GM12801 (cell line): Measurements from ENCODE around the gene FAM209B.

Experiments used
- TF ChIP-seq, protein P1 (sequence below): IDR thresholded peaks from one replicate; pipeline ENCODE4 v1.5.1; 2011; ENCODE audit warnings: control low read depth; ENCODE audit not compliant: insufficient read length; ENCODE audit errors: extremely low read depth

Gene FAM209B

DNA sequence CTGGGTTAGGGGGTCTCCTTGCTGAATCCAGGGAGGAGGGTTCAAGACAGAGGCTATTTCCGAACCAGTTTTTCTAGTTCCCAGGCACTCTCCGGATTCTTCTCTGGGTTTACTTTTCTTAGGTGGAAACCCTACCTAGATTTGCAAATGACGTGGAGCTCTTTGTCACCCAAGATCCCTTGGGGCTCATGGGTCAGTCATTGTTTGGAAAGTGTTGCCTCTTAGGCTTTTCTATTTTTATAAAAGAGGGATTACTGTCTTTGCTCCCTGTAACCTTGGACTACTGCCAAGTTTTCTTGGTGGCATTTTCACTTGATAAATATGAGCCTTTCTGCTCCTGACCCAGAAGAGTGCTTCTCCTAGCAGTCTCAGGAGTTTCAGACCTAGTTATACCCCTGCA lies 33.6 kb downstream of the FAM209B start:
- TF ChIP-seq, protein P1, sequence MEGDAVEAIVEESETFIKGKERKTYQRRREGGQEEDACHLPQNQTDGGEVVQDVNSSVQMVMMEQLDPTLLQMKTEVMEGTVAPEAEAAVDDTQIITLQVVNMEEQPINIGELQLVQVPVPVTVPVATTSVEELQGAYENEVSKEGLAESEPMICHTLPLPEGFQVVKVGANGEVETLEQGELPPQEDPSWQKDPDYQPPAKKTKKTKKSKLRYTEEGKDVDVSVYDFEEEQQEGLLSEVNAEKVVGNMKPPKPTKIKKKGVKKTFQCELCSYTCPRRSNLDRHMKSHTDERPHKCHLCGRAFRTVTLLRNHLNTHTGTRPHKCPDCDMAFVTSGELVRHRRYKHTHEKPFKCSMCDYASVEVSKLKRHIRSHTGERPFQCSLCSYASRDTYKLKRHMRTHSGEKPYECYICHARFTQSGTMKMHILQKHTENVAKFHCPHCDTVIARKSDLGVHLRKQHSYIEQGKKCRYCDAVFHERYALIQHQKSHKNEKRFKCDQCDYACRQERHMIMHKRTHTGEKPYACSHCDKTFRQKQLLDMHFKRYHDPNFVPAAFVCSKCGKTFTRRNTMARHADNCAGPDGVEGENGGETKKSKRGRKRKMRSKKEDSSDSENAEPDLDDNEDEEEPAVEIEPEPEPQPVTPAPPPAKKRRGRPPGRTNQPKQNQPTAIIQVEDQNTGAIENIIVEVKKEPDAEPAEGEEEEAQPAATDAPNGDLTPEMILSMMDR: no peak

DNA sequence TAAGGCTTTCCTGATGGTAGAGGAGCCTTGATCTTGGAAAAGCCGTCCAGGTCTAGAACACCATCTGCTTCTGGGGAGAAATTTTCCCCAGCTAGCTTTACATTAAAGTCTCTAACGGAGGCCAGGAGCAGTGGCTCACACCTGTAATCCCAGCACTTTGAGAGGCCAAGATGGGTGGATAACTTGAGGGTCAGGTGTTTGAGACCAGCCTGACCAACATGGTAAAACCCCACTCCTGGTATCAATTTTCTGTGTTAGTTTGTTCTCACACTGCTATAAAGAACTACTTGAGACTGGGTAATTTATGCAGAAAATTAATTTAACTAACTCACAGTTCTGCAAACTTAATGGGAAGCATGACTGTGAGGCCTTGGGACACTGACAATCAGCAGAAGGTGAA lies 37.8 kb downstream of the FAM209B start:
- TF ChIP-seq, protein P1: no peak

DNA sequence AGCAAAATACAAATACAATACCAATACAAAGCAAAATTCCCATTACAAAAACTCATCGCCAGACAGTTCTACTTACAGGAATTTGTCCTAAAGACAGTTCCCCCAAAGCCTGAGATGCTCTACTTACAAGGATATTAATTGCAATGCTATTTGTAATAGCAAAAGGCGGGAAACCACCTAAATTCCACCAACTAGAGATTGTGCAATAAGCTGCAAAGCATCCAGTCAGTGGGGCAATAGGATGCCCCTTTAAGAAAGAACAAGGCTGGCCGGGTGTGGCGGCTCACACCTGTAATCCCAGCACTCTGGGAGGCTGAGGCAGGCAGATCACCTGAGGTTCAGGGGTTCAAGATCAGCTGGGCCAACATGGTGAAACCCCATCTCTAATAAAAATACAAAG lies 39.1 kb downstream of the FAM209B start:
- TF ChIP-seq, protein P1: no peak

DNA sequence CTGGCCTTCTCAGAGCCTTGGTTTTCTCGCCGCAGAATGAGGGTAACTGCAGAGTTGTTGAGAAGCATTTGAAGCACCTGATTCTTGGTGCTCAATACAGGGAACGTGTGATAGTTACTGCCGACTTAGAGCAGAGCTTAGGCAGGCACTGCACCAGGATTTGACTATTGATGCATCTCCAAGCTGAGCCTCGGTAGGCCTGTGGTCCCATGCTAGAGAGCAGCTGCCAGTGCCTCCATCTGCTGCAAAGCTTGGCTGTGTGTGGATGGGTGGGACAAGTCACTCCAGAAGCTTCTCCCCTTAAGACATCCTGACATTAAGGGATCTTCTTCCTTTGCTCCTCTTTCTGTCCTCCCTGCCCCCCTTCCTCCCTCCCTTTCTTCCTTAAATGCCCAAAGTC lies 40.9 kb downstream of the FAM209B start:
- TF ChIP-seq, protein P1: no peak

DNA sequence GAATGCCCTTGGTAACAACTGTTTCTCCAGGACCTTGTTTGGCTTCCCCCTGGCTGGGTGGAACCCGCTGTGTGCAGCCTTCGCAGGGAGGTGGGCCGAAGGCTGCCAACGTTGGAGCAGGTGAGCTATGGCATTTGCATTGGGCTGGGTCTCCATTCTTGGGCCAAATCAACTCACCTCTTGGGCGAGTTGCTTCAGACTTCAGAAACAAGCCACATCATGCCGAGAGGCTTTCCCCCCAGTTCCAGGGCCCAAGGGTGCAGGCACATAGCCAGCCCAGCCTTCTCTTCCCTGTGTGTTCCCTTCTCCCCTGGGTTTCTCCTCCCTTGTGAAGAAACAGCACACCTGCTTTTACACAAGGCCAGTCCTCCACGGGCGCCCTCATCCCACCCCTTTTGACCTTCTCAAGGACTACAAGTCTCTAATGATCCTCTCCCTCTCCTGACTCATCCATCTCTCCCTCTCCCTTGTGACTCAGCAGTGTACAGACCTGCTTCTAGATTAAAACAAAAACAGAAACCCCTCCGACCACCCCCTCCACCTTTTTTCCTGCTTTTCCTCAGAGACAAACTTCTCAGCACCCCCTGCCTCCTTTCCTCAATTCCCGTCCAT lies 41.6 kb downstream of the FAM209B start:
- TF ChIP-seq, protein P1: no peak

DNA sequence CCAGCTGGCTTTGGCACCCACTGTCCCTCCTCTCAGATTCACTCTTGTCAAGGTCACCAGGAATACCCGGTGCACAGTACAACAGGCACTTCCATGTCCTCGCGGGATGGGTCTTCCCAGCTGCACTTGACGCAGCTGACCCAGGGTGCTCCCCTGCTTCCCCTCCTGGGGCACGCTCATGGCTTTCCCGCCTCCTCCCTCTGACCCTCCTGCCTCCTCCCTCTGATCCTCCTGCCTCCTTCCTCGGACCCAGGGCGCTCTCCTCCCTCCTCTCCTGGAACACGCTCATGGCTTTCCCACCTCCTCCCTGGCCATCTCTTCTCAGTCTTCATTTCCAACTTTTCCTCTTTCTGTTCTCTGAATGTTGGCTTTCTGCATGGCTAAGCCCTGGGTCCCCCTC lies 42.1 kb downstream of the FAM209B start:
- TF ChIP-seq, protein P1: no peak

DNA sequence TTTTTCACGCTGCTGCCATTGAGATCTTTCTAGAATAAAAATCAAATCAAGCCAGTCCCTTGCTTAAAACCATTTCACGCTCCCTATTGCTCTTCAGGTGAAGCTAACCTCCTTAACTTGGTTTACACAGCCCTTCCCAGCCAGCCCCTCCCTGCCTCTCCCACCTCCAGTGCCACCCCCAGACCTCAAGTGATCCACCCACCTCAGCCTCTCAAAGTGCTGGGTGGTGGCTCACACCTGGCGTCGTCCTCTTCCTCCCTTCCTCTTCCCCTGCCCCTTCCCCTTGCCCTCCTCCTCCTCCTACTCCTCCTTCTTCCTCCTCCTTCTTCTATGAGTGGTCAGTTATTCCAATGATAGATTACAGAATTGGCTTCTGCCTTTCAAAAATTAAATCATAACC lies 42.9 kb downstream of the FAM209B start:
- TF ChIP-seq, protein P1: no peak
